Activated T-cell treated with anti-CD3 and anti-CD28 coated beads, Interleukin-2, amount 50 U/mL, for 48 hours (primary cell): ENCODE data around the gene SGF29.
"Not testable (repeated sequence)": the region's sequence is repeated elsewhere in the genome, so short reads cannot be mapped to it uniquely, and the experiment has no call there.

Source experiments
- DNase-seq, 2 experiments: peaks; one replicate each; pipeline ENCODE4 v3.0.0-alpha.2; 2020

The SGF29 gene

GRCh38 chr16:28569021-28569420, 15.3 kb downstream of the SGF29 start:
- no peak for DNase-seq

GRCh38 chr16:28569968-28570752, 16.4 kb downstream of the SGF29 start:
- DNase-seq = no peak

GRCh38 chr16:28572696-28573510, 19.2 kb downstream of the SGF29 start:
- no peak for DNase-seq

GRCh38 chr16:28573738-28574718, 20.3 kb downstream of the SGF29 start:
- no peak for DNase-seq

GRCh38 chr16:28574925-28575324, 21.2 kb downstream of the SGF29 start:
- no peak for DNase-seq

GRCh38 chr16:28575446-28576109, 21.9 kb downstream of the SGF29 start:
- DNase-seq = no peak

- no peak for DNase-seq
Observed at GRCh38 chr16:28580726-28581315, 27.1 kb downstream of the SGF29 start.

- no peak for DNase-seq
Observed at GRCh38 chr16:28585674-28586073, 32.0 kb downstream of the SGF29 start.

- no peak for DNase-seq
Observed at GRCh38 chr16:28586466-28586865, 32.7 kb downstream of the SGF29 start.

- no peak for DNase-seq
Observed at GRCh38 chr16:28587386-28587785, 33.7 kb downstream of the SGF29 start.

- no peak for DNase-seq
Observed at GRCh38 chr16:28589069-28589468, 35.3 kb downstream of the SGF29 start.

GRCh38 chr16:28589930-28590329, 36.2 kb downstream of the SGF29 start:
- DNase-seq = no peak

- DNase-seq = no peak
Observed at GRCh38 chr16:28590384-28591340, 36.9 kb downstream of the SGF29 start.

- DNase-seq = no peak
Observed at GRCh38 chr16:28591355-28591754, 37.6 kb downstream of the SGF29 start.

- no peak for DNase-seq
Observed at GRCh38 chr16:28592511-28592910, 38.8 kb downstream of the SGF29 start.

GRCh38 chr16:28592979-28593553, 39.3 kb downstream of the SGF29 start:
- DNase-seq = no peak

GRCh38 chr16:28595451-28595850, 41.7 kb downstream of the SGF29 start:
- DNase-seq = not testable (repeated sequence)

GRCh38 chr16:28596115-28596630, 42.5 kb downstream of the SGF29 start:
- DNase-seq = no peak

- DNase-seq = no peak
Observed at GRCh38 chr16:28596840-28597691, 43.3 kb downstream of the SGF29 start, which contains the start of gene SULT1A2. Gene SULT1A2, minus strand, starts transcription at chr16:28597050. Its CDS starts 1,120 bp downstream, at chr16:28595930.
